ENCODE results near the gene THOP1.

THOP1 gene

DNA sequence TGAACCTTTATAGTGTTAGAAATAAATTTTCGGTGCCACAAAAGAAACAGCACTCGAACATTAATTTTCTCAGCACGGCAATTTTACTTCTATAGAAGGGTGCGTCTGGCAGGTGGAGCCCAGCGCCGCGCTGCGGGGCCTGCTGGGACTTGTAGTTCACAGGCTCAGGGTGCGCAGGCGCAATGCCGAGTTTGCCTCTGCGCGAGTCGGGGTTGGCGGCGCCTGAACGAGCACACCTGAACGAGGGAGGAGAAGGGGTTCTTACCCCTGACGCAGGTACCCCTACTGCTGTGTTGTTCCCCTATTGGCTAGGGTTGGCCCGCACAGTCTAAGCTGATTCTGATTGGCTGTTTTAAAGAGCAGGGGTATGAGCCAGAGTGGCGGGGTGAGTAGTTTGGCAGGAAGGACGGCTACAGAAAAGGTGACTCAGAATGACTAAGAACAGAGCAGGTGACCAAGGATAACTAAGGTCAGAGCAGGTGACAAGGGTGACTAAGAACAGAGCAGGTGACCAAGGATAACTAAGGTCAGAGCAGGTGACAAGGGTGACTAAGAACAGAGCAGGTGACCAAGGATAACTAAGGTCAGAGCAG, 32.0 kb downstream of the THOP1 start:
- DNase-seq: peak; percentile 12

DNA sequence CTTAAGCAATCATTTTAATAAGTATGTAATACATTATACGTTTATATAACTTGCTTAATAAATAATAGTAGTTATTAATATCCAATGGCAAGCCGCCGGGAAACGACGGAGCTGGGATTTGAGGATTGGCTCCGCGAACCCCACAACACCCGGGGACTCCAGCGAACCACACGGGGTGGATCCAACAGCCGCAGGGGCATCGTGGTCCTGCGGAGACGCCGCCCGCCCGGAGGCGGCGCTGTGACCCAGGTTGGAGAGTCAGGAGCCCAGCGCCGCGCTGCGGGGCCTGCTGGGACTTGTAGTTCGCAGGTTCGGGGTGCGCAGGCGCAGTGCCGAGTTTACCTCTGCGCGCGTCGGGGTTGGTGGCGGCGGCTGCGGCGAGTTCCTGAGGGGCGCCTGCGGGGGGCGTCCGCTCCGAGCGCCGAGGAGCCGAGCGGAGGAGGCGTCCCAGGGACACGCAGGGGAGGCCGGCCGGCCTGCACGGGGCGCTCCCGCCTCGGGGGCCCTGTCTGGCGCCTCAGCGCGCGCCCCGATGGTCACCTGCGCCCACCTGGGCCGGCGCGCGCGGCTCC, 34.3 kb downstream of the THOP1 start, which contains the start of gene ZNF554:
Gene ZNF554, plus strand, starts transcription at position 329 of the 572 bp plus-strand sequence. Its CDS starts 204 bp downstream, at position 533.
- peak; percentile 99 for DNase-seq

DNA sequence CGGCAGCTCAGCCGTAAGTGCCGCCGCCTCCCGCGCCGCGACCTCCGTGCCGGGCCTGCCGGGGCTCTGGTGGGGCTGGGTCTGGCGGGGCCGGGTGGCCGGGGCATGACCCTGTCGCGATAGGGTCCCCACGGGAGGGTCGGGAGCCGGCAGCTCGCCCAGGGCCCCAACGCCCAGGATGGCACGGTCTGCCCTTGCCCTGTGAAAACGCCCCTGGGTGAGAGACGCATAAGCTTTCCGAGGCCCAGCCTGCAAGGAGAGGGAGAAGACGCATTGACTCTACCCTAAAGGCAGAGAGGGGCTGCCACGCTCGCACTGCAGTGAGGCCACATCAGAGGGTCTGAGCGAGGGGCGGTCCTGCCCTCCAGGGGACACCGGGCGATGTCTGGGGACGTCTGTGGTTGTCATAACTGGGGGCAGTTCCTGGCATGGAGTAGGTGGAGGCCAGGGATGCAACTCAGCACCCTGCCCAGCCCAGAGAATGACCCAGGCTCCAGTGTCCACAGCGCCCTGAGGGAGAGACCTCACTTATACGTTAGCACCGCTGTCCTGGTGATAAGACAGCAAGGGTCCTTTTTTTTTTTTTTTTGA, 34.9 kb downstream of the THOP1 start:
- DNase-seq: peak; percentile 53

- DNase-seq: no peak
Observed at GRCh38 chr19:2822846-2823245, 37.5 kb downstream of the THOP1 start.

- no peak for DNase-seq
Observed at GRCh38 chr19:2823646-2824045, 38.3 kb downstream of the THOP1 start.

DNA sequence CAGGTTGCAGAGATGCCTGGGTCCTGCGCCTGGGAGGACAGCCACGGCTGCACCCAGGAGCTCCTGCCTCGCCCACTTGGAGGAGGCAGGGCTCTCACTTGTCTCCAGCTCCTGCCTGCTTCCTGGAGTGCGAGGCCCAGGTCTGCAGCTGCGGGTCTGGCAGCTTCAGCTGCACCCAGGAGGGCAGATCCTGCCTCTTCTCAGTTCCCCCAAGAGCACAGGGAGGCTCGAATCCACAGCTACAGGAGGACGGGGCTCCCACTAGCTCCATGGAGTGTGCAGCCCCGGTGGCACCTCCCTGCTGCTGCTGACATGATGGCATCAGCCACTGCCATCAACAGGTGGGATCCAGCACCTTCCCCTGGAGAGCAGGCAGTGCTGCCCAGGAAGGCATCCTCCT, 38.8 kb downstream of the THOP1 start:
- DNase-seq: no peak

- DNase-seq: no peak
Observed at GRCh38 chr19:2827022-2827421, 41.7 kb downstream of the THOP1 start.

DNA sequence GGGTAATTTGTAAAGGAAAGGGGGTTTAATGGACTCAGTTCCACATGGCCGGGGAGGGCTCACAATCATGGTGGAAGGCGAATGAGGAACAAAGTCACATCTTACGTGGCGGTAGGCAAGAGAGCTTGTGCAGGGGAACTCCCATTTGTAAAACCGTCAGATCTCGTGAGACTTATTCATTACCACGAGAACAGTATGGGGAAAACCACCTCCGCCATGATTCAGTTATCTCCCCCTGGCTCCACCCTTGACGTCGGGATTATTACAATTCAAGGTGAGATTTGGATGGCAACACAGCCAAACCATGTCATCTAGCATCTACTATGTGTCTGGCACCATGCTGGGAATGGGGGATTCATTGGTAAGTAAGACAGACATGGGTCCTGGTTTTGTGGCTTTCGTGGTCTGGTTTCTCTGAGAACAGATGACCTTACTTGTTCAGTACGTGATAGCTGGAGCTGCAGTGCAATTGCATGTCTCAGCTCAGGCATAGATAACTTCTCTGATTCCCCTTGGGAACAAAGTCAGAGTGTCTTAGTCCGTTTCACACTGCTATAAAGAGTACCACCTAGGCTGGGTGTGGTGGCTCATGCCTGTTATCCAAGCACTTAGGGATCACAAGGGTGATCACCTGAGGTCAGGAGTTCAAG, 42.7 kb downstream of the THOP1 start:
- DNase-seq: no peak

- DNase-seq: no peak
Observed at GRCh38 chr19:2834294-2834871, 49.1 kb downstream of the THOP1 start.

- DNase-seq: no peak
Observed at GRCh38 chr19:2837430-2837829, 52.1 kb downstream of the THOP1 start.

GRCh38 chr19:2840794-2841791, 55.8 kb downstream of the THOP1 start, which contains the start of gene ZNF555:
TSS of gene ZNF555 (plus strand) at chr19:2841475. CDS start at chr19:2841573, 98 bp downstream.
- peak; percentile 100 for DNase-seq

DNA sequence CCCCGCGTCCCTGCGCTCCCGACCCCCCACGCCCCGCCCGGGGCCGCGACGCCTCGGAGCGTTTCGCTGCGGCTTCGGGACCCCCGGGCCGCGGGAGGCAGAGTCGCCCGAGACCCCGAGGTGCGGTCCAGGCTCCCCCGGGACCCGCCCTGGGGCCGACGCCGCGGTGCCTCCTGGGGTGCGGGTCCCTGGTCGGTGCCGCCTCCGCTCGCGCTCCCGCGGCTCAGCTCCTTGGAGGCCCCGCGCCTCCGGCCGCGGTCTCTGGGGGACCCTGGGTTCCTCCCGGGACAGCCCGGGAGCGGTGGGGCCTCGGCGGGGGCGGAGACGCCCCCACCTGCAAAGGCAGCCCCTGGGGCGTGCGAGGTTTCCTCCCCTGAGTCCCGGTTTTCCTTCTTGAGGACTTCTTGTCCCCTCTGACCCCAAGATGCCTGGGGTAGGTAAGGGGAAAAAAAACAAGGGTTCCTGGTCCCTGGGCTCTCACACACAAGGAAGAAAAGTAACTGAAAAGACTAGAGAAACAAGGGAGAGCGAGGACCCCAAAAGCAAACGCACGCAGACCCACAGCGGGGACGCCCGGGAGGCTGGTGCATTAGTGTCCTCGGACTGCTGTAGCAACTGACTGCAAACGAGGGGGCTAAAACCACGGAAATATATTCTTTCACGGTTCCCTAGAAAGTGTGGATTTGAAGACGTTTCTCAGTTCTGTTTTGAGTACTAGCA, 56.7 kb downstream of the THOP1 start:
- peak; percentile 34 for DNase-seq

DNA sequence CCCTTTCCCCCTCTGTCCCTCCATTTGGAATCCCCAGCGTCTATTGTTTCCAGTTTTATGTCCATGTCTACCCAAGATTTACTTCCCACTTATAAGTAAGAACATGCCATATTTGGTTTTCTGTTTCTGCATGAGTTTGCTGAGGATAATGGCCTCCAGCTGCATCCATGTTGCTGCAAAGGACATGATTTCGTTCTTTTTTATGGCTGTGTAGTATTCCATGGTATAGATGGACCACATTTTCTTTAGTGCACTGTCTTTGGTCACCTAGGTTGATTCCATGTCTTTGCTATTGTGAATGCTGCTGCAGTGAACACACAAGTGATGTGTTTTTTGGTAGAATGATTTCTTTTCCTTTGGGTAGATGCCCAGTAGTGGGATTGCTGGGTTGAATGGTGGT, 59.8 kb downstream of the THOP1 start:
- DNase-seq: no peak

- DNase-seq: no peak
Observed at GRCh38 chr19:2846180-2846894, 61.0 kb downstream of the THOP1 start.

DNA sequence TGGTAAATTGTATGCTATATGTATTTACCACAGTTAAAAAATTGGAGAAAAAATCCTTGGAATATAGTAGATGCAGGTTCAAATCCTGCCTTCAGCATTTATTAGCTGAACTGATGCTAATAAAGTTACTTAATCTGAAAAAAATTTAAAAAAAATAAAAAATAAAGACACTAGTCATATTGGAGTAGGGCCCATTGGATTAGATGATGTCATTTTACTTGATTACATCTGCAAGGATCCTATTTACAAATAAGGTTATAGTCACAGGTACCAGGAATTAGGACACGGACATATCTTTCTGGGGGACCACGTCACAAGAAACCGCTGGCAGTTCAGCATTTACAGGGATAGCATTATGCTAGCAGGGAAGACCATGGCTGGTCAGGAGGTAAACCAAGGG, 62.2 kb downstream of the THOP1 start:
- no peak for DNase-seq

- peak; percentile 30 for DNase-seq
Observed at GRCh38 chr19:2848616-2849015, 63.3 kb downstream of the THOP1 start.

GRCh38 chr19:2850256-2850925, 65.1 kb downstream of the THOP1 start:
- DNase-seq: no peak

- no peak for DNase-seq
Observed at GRCh38 chr19:2852598-2852997, 67.3 kb downstream of the THOP1 start.

DNA sequence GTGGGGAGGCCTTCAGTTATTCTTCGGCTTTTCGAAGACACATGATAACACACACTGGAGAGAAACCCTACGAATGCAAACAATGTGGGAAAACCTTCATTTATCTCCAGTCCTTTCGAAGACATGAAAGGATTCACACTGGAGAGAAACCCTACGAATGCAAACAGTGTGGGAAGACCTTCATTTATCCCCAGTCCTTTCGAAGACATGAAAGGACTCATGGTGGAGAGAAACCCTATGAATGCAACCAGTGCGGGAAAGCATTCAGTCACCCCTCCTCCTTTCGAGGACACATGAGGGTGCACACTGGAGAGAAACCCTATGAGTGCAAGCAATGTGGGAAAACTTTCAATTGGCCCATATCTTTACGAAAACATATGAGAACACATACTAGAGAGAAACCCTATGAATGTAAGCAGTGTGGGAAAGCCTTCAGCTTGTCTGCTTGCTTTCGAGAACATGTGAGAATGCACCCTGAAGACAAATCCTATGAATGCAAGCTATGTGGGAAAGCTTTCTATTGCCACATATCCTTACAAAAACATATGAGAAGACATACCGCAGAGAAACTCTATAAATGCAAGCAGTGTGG, 67.8 kb downstream of the THOP1 start:
- no peak for DNase-seq

DNA sequence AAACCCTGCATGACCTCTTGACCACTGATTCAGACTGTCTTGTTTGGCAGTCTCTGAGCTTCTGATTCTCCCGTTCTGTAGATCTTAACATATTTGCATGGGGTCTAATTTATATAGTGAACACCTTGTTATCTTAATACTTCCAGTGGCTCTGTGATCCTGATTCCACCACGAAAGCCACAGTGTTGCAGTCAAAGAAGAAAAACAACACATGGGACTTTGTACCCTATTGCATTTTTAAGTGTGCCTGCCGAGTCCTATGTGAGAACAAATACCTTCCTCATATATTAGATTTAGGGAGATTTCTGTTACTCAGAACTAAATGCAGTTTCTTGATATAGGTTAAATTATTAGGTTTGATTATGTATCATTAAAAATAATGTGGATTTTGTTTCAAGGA, 69.5 kb downstream of the THOP1 start:
- DNase-seq: no peak

Measured in eye (tissue), 1 donor.